ENCODE results near the gene ADIG. TPM values are rescaled to one million over a fixed set of nuclear protein-coding genes. Genes with fewer than 3 reads are reported as not detected.

The ADIG gene
- total and polyA plus RNA-seq, 9 donors = not detected

GRCh38 chr20:38543014-38543906, 37.7 kb upstream of the ADIG start:
- H3K9me3 ChIP-seq = no peaks in the 10 kb centered on the region
- H3K27ac ChIP-seq = no peak overlapping the region
- DNase-seq = no peak
- TF ChIP-seq EP300 (IDR thresholded peaks at IDR 0.05) (no peak), CTCF (IDR thresholded peaks at IDR 0.05) (no peak), POLR2A (IDR thresholded peaks at IDR 0.05) (no peak)
- no peaks in the 10 kb centered on the region for H3K27me3 ChIP-seq
- H3K36me3 ChIP-seq = no peaks in the 10 kb centered on the region
- H3K4me1 ChIP-seq (ENCODE audit: insufficient read depth) = no peaks in the 10 kb centered on the region
- intact Hi-C loops (cut with DNase I) = no loop called here
- WGBS, 3 donors = 83 to 88% (median 85%) methylated on average over 7 of the region's 7 CpGs
- no peak overlapping the region for H3K4me3 ChIP-seq

- intact Hi-C loops (cut with DNase I) = no loop called here
- no peaks in the 10 kb centered on the region for H3K27me3 ChIP-seq
- no peaks in the 10 kb centered on the region for H3K9me3 ChIP-seq
- no peak for DNase-seq
- 95 to 98% (median 98%) methylated on average over 2 of the region's 2 CpGs for WGBS, 3 donors
- H3K4me1 ChIP-seq (ENCODE audit: insufficient read depth) = no peaks in the 10 kb centered on the region
- no peak overlapping the region for H3K27ac ChIP-seq
- no peak overlapping the region for H3K4me3 ChIP-seq
- TF ChIP-seq POLR2A (IDR thresholded peaks at IDR 0.05) (no peak), EP300 (IDR thresholded peaks at IDR 0.05) (no peak)
- H3K36me3 ChIP-seq = no peaks in the 10 kb centered on the region
Observed at GRCh38 chr20:38545771-38546170, 35.2 kb upstream of the ADIG start.

- TF ChIP-seq CTCF (IDR thresholded peaks at IDR 0.05) (no peak), EP300 (IDR thresholded peaks at IDR 0.05) (no peak), POLR2A (IDR thresholded peaks at IDR 0.05) (no peak)
- H3K4me3 ChIP-seq = no peak overlapping the region
- DNase-seq = no peak
- no peaks in the 10 kb centered on the region for H3K4me1 ChIP-seq (ENCODE audit: insufficient read depth)
- no peaks in the 10 kb centered on the region for H3K9me3 ChIP-seq
- no peaks in the 10 kb centered on the region for H3K36me3 ChIP-seq
- no peaks in the 10 kb centered on the region for H3K27me3 ChIP-seq
- whole genome bisulfite sequencing, 3 donors = 88 to 97% (median 91%) methylated on average over 3 of the region's 3 CpGs
- H3K27ac ChIP-seq = no peak overlapping the region
- intact Hi-C loops (cut with DNase I) = no loop called here
Observed at GRCh38 chr20:38547288-38548085, 33.5 kb upstream of the ADIG start.

- no peaks in the 10 kb centered on the region for H3K27me3 ChIP-seq
- no peak overlapping the region for H3K4me3 ChIP-seq
- H3K9me3 ChIP-seq = no peaks in the 10 kb centered on the region
- intact Hi-C loops (cut with DNase I) = no loop called here
- H3K4me1 ChIP-seq (ENCODE audit: insufficient read depth) = no peaks in the 10 kb centered on the region
- WGBS, 3 donors = 93 to 97% (median 94%) methylated on average over 3 of the region's 3 CpGs
- TF ChIP-seq CTCF (IDR thresholded peaks at IDR 0.05) (no peak), POLR2A (IDR thresholded peaks at IDR 0.05) (no peak), EP300 (IDR thresholded peaks at IDR 0.05) (no peak)
- H3K36me3 ChIP-seq = no peaks in the 10 kb centered on the region
- no peak for DNase-seq
- no peak overlapping the region for H3K27ac ChIP-seq
Observed at GRCh38 chr20:38548356-38549083, 32.5 kb upstream of the ADIG start.

All from ovary (tissue), 9 donors.